Measurements from ENCODE around the gene STAT5B.

Gene STAT5B

GRCh38 chr17:42174126-42174783, 101.9 kb downstream of the STAT5B start:
- no peak for DNase-seq

GRCh38 chr17:42171831-42172230, 104.4 kb downstream of the STAT5B start:
- DNase-seq: no peak

GRCh38 chr17:42169351-42169750, 106.8 kb downstream of the STAT5B start:
- DNase-seq: no peak

- DNase-seq: no peak
Observed at GRCh38 chr17:42167807-42168206, 108.4 kb downstream of the STAT5B start.

GRCh38 chr17:42166196-42166763, 109.9 kb downstream of the STAT5B start:
- no peak for DNase-seq

GRCh38 chr17:42165751-42166150, 110.4 kb downstream of the STAT5B start:
- DNase-seq: no peak

GRCh38 chr17:42163696-42164407, 112.3 kb downstream of the STAT5B start:
- no peak for DNase-seq

- DNase-seq: peak in 1 of 2 donors; percentile 30
Observed at GRCh38 chr17:42163113-42163512, 113.1 kb downstream of the STAT5B start.

GRCh38 chr17:42160531-42160910, 115.7 kb downstream of the STAT5B start:
- DNase-seq: no peak

GRCh38 chr17:42159796-42160530, 116.2 kb downstream of the STAT5B start:
- DNase-seq: no peak

- no peak for DNase-seq
Observed at GRCh38 chr17:42155614-42156045, 120.6 kb downstream of the STAT5B start.

GRCh38 chr17:42153919-42154742, 122.1 kb downstream of the STAT5B start:
- no peak for DNase-seq
